Ishikawa (cell line): ENCODE data around the gene CLDN2.

ENCODE experiments used
- CEBPB ChIP-seq: IDR thresholded peaks from 2 replicates; pipeline ENCODE4 v1.6.1; 2012
- CREB1 ChIP-seq: IDR thresholded peaks from 2 replicates; pipeline ENCODE4 v1.6.1; 2012; ENCODE audit warnings: low read depth
- EGR1 ChIP-seq: IDR thresholded peaks from 2 replicates; pipeline ENCODE4 v1.6.1; 2012
- EP300 ChIP-seq: IDR thresholded peaks from 2 replicates; pipeline ENCODE4 v1.6.1; 2012; ENCODE audit warnings: borderline replicate concordance
- FOXM1 ChIP-seq: IDR thresholded peaks from 2 replicates; pipeline ENCODE4 v1.6.1; 2012; ENCODE audit warnings: low read depth, borderline replicate concordance
- NFIC ChIP-seq: IDR thresholded peaks from 2 replicates; pipeline ENCODE4 v1.6.1; 2012
- RAD21 ChIP-seq: IDR thresholded peaks from 2 replicates; pipeline ENCODE4 v1.6.1; 2012; ENCODE audit warnings: low read depth
- TAF1 ChIP-seq: IDR thresholded peaks from 2 replicates; pipeline ENCODE4 v1.6.1; 2012; ENCODE audit warnings: low read depth, mild to moderate bottlenecking
- TCF12 ChIP-seq: IDR thresholded peaks from 2 replicates; pipeline ENCODE4 v1.6.1; 2012; ENCODE audit warnings: low read depth
- TEAD4 ChIP-seq: IDR thresholded peaks from 2 replicates; pipeline ENCODE4 v1.6.1; 2012
- YY1 ChIP-seq: IDR thresholded peaks from 2 replicates; pipeline ENCODE4 v1.6.1; 2012; ENCODE audit warnings: low read depth
- ZBTB7A ChIP-seq: IDR thresholded peaks from 2 replicates; pipeline ENCODE4 v1.6.1; 2012; ENCODE audit warnings: low read depth
- TF ChIP-seq, protein P1 (sequence below): IDR thresholded peaks from 2 replicates; pipeline ENCODE4 v1.6.1; 2012
- TF ChIP-seq, protein P2 (sequence below): IDR thresholded peaks from 2 replicates; pipeline ENCODE4 v1.6.1; 2012
- TF ChIP-seq, protein P3 (sequence below): IDR thresholded peaks from 2 replicates; pipeline ENCODE4 v1.6.1; 2012; ENCODE audit warnings: low read depth, mild to moderate bottlenecking

CLDN2 gene

DNA sequence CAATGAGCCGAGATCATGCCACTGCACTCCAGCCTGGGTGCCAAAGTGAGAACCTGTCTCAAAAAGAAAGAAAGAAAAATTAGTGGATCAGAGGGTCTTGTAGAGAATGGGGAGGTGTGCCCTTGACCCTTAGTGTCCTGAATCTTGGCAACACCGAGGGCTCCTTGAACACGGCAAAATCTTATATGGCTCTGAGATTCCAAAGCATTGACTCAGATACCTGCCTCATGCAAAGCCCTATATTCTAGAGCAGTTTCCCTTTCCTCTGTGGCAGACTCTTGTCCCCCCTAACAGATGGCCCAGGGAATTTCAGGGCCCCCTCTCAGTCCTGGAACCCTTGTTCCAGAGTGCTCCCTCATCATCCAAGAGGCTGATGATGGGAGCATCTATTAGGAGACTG is 6.8 kb downstream of the CLDN2 start:
- TF ChIP-seq ZBTB7A (no peak), EP300 (no peak), CREB1 (no peak), RAD21 (no peak), NFIC (no peak), TAF1 (no peak), TEAD4 (no peak), CEBPB (no peak), FOXM1 (no peak), TCF12 (no peak), YY1 (no peak), EGR1 (no peak)
- TF ChIP-seq, protein P1, sequence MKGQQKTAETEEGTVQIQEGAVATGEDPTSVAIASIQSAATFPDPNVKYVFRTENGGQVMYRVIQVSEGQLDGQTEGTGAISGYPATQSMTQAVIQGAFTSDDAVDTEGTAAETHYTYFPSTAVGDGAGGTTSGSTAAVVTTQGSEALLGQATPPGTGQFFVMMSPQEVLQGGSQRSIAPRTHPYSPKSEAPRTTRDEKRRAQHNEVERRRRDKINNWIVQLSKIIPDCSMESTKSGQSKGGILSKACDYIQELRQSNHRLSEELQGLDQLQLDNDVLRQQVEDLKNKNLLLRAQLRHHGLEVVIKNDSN, result no peak
- TF ChIP-seq, protein P2, sequence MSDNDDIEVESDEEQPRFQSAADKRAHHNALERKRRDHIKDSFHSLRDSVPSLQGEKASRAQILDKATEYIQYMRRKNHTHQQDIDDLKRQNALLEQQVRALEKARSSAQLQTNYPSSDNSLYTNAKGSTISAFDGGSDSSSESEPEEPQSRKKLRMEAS, result no peak
- TF ChIP-seq, protein P3, sequence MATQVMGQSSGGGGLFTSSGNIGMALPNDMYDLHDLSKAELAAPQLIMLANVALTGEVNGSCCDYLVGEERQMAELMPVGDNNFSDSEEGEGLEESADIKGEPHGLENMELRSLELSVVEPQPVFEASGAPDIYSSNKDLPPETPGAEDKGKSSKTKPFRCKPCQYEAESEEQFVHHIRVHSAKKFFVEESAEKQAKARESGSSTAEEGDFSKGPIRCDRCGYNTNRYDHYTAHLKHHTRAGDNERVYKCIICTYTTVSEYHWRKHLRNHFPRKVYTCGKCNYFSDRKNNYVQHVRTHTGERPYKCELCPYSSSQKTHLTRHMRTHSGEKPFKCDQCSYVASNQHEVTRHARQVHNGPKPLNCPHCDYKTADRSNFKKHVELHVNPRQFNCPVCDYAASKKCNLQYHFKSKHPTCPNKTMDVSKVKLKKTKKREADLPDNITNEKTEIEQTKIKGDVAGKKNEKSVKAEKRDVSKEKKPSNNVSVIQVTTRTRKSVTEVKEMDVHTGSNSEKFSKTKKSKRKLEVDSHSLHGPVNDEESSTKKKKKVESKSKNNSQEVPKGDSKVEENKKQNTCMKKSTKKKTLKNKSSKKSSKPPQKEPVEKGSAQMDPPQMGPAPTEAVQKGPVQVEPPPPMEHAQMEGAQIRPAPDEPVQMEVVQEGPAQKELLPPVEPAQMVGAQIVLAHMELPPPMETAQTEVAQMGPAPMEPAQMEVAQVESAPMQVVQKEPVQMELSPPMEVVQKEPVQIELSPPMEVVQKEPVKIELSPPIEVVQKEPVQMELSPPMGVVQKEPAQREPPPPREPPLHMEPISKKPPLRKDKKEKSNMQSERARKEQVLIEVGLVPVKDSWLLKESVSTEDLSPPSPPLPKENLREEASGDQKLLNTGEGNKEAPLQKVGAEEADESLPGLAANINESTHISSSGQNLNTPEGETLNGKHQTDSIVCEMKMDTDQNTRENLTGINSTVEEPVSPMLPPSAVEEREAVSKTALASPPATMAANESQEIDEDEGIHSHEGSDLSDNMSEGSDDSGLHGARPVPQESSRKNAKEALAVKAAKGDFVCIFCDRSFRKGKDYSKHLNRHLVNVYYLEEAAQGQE, result no peak

DNA sequence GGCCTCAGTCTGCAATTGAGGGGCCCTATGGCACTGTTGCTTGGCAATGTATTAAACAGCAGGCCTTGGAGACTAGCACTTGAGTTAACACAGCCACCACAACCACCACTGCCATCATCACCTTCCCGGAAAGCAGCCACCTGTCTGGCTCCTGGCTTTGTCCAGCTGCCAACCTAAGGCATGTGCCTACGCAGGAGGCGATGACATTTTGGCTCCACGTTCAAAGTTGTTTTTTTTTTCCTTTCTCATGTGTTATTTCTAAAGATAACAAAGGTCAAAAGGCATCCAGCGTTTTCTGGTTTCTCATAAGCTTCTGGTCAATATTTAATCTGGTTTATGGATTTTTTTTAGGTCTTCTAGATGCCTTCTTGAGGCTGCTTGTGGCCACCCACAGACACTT is 7.5 kb downstream of the CLDN2 start:
- TF ChIP-seq YY1, result no peak
- no peak for TF ChIP-seq CREB1
- TF ChIP-seq, protein P1, result no peak
- no peak for TF ChIP-seq FOXM1
- no peak for TF ChIP-seq TCF12
- no peak for TF ChIP-seq EP300
- TF ChIP-seq ZBTB7A, result no peak
- no peak for TF ChIP-seq TAF1
- TF ChIP-seq, protein P3, result no peak
- TF ChIP-seq, protein P2, result no peak
- TF ChIP-seq NFIC, result no peak
- no peak for TF ChIP-seq RAD21
- no peak for TF ChIP-seq TEAD4
- TF ChIP-seq CEBPB, result no peak
- no peak for TF ChIP-seq EGR1

DNA sequence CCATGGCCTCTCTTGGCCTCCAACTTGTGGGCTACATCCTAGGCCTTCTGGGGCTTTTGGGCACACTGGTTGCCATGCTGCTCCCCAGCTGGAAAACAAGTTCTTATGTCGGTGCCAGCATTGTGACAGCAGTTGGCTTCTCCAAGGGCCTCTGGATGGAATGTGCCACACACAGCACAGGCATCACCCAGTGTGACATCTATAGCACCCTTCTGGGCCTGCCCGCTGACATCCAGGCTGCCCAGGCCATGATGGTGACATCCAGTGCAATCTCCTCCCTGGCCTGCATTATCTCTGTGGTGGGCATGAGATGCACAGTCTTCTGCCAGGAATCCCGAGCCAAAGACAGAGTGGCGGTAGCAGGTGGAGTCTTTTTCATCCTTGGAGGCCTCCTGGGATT is 8.0 kb downstream of the CLDN2 start:
- no peak for TF ChIP-seq CREB1
- TF ChIP-seq TCF12, result no peak
- no peak for TF ChIP-seq EP300
- TF ChIP-seq CEBPB, result no peak
- TF ChIP-seq, protein P3, result no peak
- no peak for TF ChIP-seq TEAD4
- TF ChIP-seq, protein P1, result no peak
- TF ChIP-seq RAD21, result no peak
- no peak for TF ChIP-seq EGR1
- TF ChIP-seq, protein P2, result no peak
- TF ChIP-seq NFIC, result no peak
- TF ChIP-seq YY1, result no peak
- no peak for TF ChIP-seq ZBTB7A
- no peak for TF ChIP-seq FOXM1
- TF ChIP-seq TAF1, result no peak

DNA sequence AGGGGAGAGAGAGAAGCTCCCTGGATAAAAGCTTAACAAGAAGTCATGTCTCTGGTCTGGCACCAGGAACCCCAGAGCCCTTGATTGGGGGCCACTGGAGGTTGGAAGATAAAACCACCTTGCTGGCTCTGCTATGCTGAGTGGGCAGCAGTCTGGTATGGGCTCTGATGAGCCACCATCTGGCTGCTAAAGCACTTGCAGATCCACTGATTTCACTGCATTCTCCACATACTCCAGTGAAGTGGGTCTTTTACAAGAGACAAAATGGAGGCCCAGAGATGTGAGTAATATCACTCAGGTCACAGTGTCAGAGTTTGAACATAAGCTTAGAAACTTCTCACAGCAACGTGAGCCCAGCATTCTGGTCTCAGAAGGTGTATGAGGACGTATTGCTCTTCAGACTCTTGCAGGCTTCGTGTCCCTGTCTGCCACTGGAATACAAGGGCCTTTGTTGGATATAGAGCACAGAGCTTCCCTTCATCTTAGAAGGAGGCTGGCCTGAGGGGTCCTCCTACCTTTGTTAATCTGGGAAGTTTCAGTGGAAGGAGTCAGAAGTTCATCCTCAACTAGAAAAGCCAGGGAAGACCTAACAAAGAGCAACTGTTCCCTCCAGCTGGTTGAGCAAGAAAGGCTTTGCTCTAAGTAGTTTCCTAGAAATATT is 11.8 kb downstream of the CLDN2 start:
- no peak for TF ChIP-seq CEBPB
- no peak for TF ChIP-seq FOXM1
